ENCODE results near the gene WFS1. TPM values are rescaled to one million over a fixed set of nuclear protein-coding genes. Genes with fewer than 3 reads are reported as not detected.

Gene WFS1
- total and polyA plus RNA-seq, 2 of the 13 experiments (the other 11 are each of a cell fraction or from before 2014, with no cell fraction given): 39.1 to 42.2 TPM

DNA sequence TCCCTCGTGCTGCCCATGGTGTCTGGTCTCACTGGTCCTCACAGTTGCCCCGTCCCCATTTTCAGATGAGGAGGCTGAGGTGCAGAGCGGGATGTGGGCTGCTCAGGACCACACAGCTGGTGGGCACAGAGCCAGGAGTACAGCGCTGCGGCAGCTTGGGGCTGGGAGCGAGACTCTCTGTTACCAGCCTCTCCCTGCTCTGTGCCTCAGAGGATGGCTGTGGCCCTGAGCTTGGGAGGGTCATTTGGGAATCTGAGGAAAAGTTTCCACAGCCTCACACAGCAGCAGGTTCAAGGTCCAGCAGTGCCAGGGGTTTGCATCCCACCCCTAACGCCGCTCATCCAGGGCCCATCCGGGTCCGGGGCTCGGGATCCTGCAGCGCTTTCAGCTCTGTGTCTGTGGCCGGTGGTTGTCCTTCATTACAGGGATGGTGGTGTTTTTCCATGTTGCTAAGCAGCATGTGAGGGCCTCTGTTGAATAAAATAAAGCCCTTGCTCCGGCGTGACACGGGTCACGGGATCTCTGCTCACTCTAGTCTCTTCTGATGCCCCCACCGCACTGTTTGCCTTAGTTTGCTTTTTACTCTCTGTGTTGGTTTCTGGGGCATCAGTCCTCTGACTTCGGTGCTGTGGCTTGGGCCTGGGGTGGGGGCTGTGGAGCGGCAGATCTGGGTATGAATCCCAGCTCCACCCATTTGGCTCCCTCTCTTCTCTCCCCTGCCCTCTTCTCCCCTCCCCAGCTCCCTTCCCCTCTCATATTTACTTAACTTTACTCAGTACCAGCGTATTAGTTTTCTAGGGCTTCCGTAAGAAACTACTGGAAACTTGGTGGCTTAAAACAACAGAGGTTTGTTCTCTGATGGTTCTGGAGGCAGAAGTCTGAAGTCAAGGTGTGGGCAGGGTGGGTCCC, 6.5 kb downstream of the WFS1 start (continued):
- TF ChIP-seq ZNF331 (CRISPR knock-in tag; IDR thresholded peaks at IDR 0.05) (0 out of 2 replicates have a peak, but pooled peaks have one; percentile 11), ZNF33A (CRISPR knock-in tag; IDR thresholded peaks at IDR 0.05; ENCODE audit: borderline replicate concordance) (no peak), FOXC1 (CRISPR knock-in tag; IDR thresholded peaks at IDR 0.05; ENCODE audit: borderline replicate concordance) (no peak), KAT8 (CRISPR knock-in tag; IDR thresholded peaks at IDR 0.05) (peak; percentile 51; the same call in 1 of the 2 replicates), RNF2 (conservative IDR thresholded peaks at IDR 0.05; ENCODE audit: low read depth) (no peak), FOXP1 (IDR thresholded peaks at IDR 0.05) (no peak), FOXP1 (CRISPR knock-in tag; IDR thresholded peaks at IDR 0.05) (peak; percentile 58; the same call in 1 of the 2 replicates), ZBTB7B (CRISPR knock-in tag; IDR thresholded peaks at IDR 0.05) (peak; percentile 88), ZNF232 (CRISPR knock-in tag; IDR thresholded peaks at IDR 0.05; ENCODE audit: borderline replicate concordance) (peak; percentile 96; the same call in 1 of the 2 replicates), MYC (CRISPR knock-in tag; IDR thresholded peaks at IDR 0.05; ENCODE audit: borderline replicate concordance) (0 out of 2 replicates have a peak, but pooled peaks have one; percentile 50), NKX3-1 (CRISPR knock-in tag; IDR thresholded peaks at IDR 0.05) (no peak), ZNF292 (CRISPR knock-in tag; IDR thresholded peaks at IDR 0.05; ENCODE audit: borderline replicate concordance, low read depth) (peak; percentile 59; the same call in 1 of the 2 replicates), ZNF772 (CRISPR knock-in tag; IDR thresholded peaks at IDR 0.05) (no peak), YEATS4 (CRISPR knock-in tag; IDR thresholded peaks at IDR 0.05; ENCODE audit: borderline replicate concordance) (no peak), SOX13 (IDR thresholded peaks at IDR 0.05) (no peak), SOX13 (CRISPR knock-in tag; conservative IDR thresholded peaks at IDR 0.05 in 1 of 2, IDR thresholded peaks at IDR 0.05 in 1 of 2) (peak in 1 of 2 experiments; percentile 65; a peak in 1 of 4 replicates), ZNF143 (CRISPR knock-in tag; IDR thresholded peaks at IDR 0.05) (0 out of 2 replicates have a peak, but pooled peaks have one; percentile 15), ZNF737 (CRISPR knock-in tag; IDR thresholded peaks at IDR 0.05; ENCODE audit: borderline replicate concordance) (no peak), FOXO1 (CRISPR knock-in tag; IDR thresholded peaks at IDR 0.05) (peak; percentile 10; the same call in 1 of the 2 replicates), NR0B2 (CRISPR knock-in tag; IDR thresholded peaks at IDR 0.05) (no peak), CREM (IDR thresholded peaks at IDR 0.05) (peak; percentile 46; the same call in 1 of the 2 replicates), CREM (CRISPR knock-in tag; IDR thresholded peaks at IDR 0.05) (no peak), FOXJ3 (CRISPR knock-in tag; IDR thresholded peaks at IDR 0.05; ENCODE audit: borderline replicate concordance) (peak; percentile 66; the same call in 1 of the 2 replicates), ATRX (CRISPR knock-in tag; IDR thresholded peaks at IDR 0.05; ENCODE audit: borderline replicate concordance) (no peak)
- TF ChIP-seq, protein P1, sequence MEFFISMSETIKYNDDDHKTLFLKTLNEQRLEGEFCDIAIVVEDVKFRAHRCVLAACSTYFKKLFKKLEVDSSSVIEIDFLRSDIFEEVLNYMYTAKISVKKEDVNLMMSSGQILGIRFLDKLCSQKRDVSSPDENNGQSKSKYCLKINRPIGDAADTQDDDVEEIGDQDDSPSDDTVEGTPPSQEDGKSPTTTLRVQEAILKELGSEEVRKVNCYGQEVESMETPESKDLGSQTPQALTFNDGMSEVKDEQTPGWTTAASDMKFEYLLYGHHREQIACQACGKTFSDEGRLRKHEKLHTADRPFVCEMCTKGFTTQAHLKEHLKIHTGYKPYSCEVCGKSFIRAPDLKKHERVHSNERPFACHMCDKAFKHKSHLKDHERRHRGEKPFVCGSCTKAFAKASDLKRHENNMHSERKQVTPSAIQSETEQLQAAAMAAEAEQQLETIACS (CRISPR knock-in tag; IDR thresholded peaks at IDR 0.05): no peak
- TF ChIP-seq, protein P2, sequence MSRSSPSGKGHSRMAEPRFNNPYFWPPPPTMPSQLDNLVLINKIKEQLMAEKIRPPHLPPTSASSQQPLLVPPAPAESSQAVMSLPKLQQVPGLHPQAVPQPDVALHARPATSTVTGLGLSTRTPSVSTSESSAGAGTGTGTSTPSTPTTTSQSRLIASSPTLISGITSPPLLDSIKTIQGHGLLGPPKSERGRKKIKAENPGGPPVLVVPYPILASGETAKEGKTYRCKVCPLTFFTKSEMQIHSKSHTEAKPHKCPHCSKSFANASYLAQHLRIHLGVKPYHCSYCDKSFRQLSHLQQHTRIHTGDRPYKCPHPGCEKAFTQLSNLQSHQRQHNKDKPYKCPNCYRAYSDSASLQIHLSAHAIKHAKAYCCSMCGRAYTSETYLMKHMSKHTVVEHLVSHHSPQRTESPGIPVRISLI (CRISPR knock-in tag; IDR thresholded peaks at IDR 0.05; ENCODE audit: borderline replicate concordance): no peak
- TF ChIP-seq, protein P3, sequence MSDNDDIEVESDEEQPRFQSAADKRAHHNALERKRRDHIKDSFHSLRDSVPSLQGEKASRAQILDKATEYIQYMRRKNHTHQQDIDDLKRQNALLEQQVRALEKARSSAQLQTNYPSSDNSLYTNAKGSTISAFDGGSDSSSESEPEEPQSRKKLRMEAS (IDR thresholded peaks at IDR 0.05): peak; percentile 49; the same call in 1 of the 2 replicates
- TF ChIP-seq, protein P4, sequence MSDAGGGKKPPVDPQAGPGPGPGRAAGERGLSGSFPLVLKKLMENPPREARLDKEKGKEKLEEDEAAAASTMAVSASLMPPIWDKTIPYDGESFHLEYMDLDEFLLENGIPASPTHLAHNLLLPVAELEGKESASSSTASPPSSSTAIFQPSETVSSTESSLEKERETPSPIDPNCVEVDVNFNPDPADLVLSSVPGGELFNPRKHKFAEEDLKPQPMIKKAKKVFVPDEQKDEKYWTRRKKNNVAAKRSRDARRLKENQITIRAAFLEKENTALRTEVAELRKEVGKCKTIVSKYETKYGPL (CRISPR knock-in tag; IDR thresholded peaks at IDR 0.05): no peak; the same call in 1 of the 2 replicates
